Left lung (tissue), 10 donors: ENCODE measurements around the gene GPI. TPM values are rescaled to one million over a fixed set of nuclear protein-coding genes. Genes with fewer than 3 reads are reported as not detected.

Source experiments
- ATAC-seq: fragments of 200-7000 bp; cut with Tn5 transposase; one replicate; pipeline ENCODE4 v1.9.1; 2020; ENCODE audit warnings: moderate library complexity
- DNase-seq, 4 donors: peaks; one replicate each; pipeline ENCODE4 v3.0.0-alpha.2; 2013 to 2020
- H3K27ac ChIP-seq, 2 donors: fragments of 200-600 bp; sonication (generic) in 1 of 2; one replicate each; pipeline versions ENCODE4 v1.5.0 to v1.8.0; 2020 to 2021
- H3K27me3 ChIP-seq, 2 donors: fragments of 200-600 bp; sonication (generic) in 1 of 2; one replicate each; pipeline versions ENCODE4 v1.5.0 to v1.8.0; 2020 to 2021
- H3K36me3 ChIP-seq, 2 donors: fragments of 200-600 bp; sonication (generic) in 1 of 2; one replicate each; pipeline versions ENCODE4 v1.5.0 to v1.8.0; 2020 to 2021
- H3K4me1 ChIP-seq, 2 donors: fragments of 200-600 bp; one replicate each; pipeline ENCODE4 v1.8.0; 2021
- H3K4me3 ChIP-seq, 2 donors: fragments of 200-600 bp; sonication (generic) in 1 of 2; one replicate each; pipeline versions ENCODE4 v1.5.0 to v1.8.0; 2020 to 2021; ENCODE audit warnings: mild to moderate bottlenecking in 1 of 2
- H3K9me3 ChIP-seq, 2 donors: fragments of 200-600 bp; sonication (generic) in 1 of 2; one replicate each; pipeline versions ENCODE4 v1.5.0 to v1.8.0; 2020 to 2021
- intact Hi-C, 2 donors: fragments of 100-400 bp; cut with DNase I; formaldehyde crosslinking; loops; one replicate each; pipeline versions ENCODE4 v1.11.2 to v1.14.2; 2022
- polyA plus RNA-seq, 6 donors: library from polyadenylated mRNA; unstranded; fragments of 120-200 nt; gene quantifications; one replicate each; pipeline ENCODE4 v1.2.1, GENCODE V29; 2013; ENCODE audit not compliant: insufficient read length in 6 of 6
- total RNA-seq, 2 donors: library from RNA; stranded (reverse); fragmentation: NEBNext Ultra II Directional; extraction: Animal tissue kit (Norgen Biotek cat#: 25700); gene quantifications; one replicate each; pipeline ENCODE4 v1.2.1, GENCODE V29; 2021
- TF ChIP-seq, protein P1 (sequence below), 2 donors: fragments of 200-600 bp; sonication (generic) in 1 of 2; IDR thresholded peaks; one replicate each; pipeline versions ENCODE4 v1.5.0 to v1.8.0; 2021; ENCODE audit warnings: antibody characterized with exemption in 2 of 2
- donor health status: DM: no; HTN: yes; CAD: no.
- donor health status: DM: no; HTN: no; CAD: no.

The GPI gene
- total and polyA plus RNA-seq, 8 donors: 99.2 to 248 (median 108) TPM

DNA sequence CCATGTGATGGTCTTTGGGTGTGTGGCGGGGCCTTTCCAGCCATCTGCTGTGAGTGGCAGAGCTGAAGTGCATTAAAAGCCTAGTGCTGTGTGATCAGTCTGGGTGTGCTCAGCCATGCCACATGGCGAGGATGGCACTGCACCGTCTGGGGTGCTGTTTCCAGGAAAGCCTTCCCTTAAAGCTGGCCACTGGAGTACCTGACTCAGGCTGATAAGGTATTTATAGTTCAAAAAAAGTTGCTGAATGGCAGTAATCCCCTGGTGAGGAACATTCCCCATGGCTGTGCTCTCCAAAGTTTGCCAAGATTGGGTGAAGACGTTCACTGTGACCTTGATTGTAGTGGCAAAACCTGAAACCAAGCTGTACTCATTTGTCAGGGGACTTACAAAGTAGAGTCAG, 6.0 kb downstream of the GPI start:
- H3K27ac ChIP-seq: no peak overlapping the region
- intact Hi-C loops: no loop called here

DNA sequence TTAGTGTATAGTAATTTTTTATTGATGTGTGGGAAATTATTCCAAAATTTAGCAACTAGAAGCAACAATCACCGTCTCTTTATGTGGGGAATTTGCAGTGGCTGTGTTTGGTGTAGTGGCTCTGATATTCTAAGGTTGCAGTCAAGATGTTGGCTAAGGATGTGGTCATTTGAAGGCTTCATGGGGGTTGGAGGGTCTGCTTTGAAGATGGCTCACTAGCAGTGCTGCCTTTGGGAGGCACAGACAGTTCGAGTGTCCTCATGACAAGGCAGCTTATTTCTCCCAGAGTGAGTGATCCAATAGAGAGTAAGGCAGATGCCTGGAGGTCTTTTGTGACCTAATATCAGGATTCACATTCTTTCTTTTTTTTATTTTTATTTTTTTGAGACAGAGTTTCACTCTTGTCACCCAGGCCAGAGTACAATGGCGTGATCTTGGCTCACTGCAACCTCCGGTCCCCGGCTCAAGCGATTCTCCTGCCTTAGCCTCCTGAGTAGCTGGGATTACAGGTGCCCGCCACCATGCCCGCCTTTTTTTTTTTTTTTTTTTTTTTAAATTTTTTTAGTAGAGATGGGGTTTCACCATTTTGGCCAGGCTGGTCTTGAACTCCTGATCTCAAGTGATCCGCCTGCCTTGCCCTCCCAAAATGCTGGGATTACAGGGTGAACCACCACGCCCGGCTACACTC, 8.7 kb downstream of the GPI start:
- no peaks in the 10 kb centered on the region for H3K27me3 ChIP-seq
- DNase-seq (no peak), ATAC-seq (no peak)
- H3K27ac ChIP-seq: no peak overlapping the region
- peaks cover 0 to 98% of the 10 kb centered on the region in 2 donors for H3K36me3 ChIP-seq
- H3K4me1 ChIP-seq: no peaks in the 10 kb centered on the region
- H3K9me3 ChIP-seq: no peaks in the 10 kb centered on the region
- intact Hi-C loops: no loop called here
- TF ChIP-seq, protein P1, sequence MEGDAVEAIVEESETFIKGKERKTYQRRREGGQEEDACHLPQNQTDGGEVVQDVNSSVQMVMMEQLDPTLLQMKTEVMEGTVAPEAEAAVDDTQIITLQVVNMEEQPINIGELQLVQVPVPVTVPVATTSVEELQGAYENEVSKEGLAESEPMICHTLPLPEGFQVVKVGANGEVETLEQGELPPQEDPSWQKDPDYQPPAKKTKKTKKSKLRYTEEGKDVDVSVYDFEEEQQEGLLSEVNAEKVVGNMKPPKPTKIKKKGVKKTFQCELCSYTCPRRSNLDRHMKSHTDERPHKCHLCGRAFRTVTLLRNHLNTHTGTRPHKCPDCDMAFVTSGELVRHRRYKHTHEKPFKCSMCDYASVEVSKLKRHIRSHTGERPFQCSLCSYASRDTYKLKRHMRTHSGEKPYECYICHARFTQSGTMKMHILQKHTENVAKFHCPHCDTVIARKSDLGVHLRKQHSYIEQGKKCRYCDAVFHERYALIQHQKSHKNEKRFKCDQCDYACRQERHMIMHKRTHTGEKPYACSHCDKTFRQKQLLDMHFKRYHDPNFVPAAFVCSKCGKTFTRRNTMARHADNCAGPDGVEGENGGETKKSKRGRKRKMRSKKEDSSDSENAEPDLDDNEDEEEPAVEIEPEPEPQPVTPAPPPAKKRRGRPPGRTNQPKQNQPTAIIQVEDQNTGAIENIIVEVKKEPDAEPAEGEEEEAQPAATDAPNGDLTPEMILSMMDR (IDR thresholded peaks at IDR 0.05): no peak
- no peak overlapping the region for H3K4me3 ChIP-seq

More for the DNA sequence above, 6.0 kb downstream of the GPI start:
- no peaks in the 10 kb centered on the region for H3K27me3 ChIP-seq
- no peak overlapping the region for H3K4me3 ChIP-seq
- DNase-seq (no peak), ATAC-seq (no peak)
- H3K36me3 ChIP-seq: peaks cover 0 to 90% of the 10 kb centered on the region in 2 donors
- TF ChIP-seq, protein P1 (IDR thresholded peaks at IDR 0.05): no peak
- H3K9me3 ChIP-seq: no peaks in the 10 kb centered on the region
- H3K4me1 ChIP-seq: peaks cover 9 to 23% of the 10 kb centered on the region in 2 donors

DNA sequence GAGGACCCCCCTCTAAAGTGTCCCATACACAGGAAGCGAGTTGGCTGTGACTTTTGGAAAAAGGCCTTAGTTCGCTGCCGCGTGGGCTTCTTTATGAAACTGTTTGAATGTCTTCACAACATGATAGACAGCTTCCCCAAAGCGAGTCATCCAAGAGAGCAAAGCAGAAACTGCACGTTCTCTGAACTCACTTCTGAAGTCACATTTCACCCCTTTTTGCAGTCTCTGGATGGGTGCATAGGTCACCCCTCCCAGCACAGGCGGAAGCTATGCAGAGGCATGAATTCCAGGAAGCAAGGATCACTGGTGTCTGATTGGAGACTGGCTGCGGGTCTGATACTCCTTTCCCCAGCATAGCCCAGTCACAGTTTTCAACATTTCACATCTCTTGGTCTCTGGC, 10.6 kb downstream of the GPI start:
- no peaks in the 10 kb centered on the region for H3K27me3 ChIP-seq
- no peak overlapping the region for H3K4me3 ChIP-seq
- no peak for DNase-seq
- peaks cover 0 to 98% of the 10 kb centered on the region in 2 donors for H3K36me3 ChIP-seq
- intact Hi-C loops: no loop called here
- TF ChIP-seq, protein P1 (IDR thresholded peaks at IDR 0.05): no peak
- no peaks in the 10 kb centered on the region for H3K4me1 ChIP-seq
- ATAC-seq: peak; percentile 29
- no peak overlapping the region for H3K27ac ChIP-seq
- no peaks in the 10 kb centered on the region for H3K9me3 ChIP-seq

DNA sequence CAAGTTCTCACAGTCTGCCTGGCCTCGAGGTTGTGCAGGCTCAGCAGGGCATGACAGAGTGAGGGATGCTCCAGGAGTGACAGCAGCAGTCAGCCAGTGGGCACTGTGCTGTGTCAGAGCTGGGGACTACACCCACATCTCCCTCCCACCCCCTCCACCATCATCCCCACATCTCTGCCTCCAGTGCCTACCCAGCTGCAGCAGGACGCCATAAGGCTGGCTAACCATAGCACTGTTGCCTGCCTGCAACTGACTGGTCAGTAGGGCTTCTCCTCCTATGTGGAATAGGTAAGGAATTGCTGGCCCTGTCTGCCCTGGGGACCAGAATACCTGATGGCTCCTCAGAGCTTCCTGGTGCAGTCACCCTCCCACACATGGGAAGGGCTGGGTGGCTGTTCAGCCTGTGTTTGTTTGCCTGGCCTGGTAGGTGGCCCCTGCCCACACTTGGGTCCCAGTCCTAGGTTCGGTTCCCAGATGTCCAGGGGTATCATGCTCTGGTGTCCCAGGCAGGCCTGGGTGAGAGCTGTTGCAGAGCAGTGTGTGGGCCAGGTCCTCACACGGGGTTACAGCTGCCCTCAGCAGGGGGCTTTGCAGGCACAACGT, 15.7 kb downstream of the GPI start:
- ATAC-seq (no peak), DNase-seq (no peak)
- Histone ChIP-seq H3K27me3 (no peaks in the 10 kb centered on the region), H3K27ac (no peak overlapping the region), H3K36me3 (peaks cover 0 to 97% of the 10 kb centered on the region in 2 donors), H3K4me3 (no peak overlapping the region), H3K4me1 (no peaks in the 10 kb centered on the region), H3K9me3 (no peaks in the 10 kb centered on the region)
- TF ChIP-seq, protein P1 (IDR thresholded peaks at IDR 0.05): no peak
- intact Hi-C loops: no loop called here

DNA sequence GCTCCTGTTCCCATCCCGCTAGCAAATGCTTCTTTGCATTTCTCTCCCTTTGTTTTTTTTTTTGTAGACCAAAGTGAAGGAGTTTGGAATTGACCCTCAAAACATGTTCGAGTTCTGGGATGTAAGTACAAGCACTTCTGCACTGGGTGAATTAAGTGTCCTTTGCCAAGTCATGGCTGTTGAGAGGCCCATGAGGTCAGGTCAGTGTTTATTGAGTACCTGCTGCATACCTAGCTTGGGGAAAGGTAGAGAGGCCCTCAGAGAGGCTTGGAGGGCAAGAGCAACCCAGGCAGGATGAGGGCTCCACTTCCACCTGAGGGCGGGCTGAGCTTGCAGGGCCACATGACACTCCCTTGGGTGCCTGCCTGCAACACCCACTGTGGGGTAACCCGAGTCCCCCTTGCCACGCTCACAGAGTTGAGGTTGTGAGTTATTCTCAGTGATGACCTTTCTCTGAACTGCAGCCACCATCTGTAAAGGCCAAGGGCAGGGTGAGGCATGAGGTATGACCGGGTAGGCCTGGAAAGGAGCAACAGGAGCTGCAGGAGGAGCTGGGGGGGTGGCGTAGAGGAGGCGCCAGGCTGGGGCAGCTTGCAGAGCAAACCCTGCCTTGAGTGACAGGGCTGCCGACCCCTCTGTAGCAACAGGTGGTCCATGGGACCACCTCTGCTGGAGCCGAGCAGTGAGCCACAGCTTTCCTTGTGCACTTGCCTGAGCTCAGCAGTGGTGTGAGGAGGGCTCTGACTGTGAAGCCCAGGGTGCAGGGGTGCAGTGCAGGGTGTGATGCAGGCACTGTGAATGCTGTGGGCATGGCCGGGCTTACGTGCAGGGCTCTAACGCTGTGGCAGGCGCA, 16.6 kb downstream of the GPI start:
- peaks cover 0 to 97% of the 10 kb centered on the region in 2 donors for H3K36me3 ChIP-seq
- H3K9me3 ChIP-seq: no peaks in the 10 kb centered on the region
- H3K4me1 ChIP-seq: no peaks in the 10 kb centered on the region
- H3K4me3 ChIP-seq: no peak overlapping the region
- TF ChIP-seq, protein P1 (IDR thresholded peaks at IDR 0.05): no peak
- no peaks in the 10 kb centered on the region for H3K27me3 ChIP-seq
- peak; percentile 68 for ATAC-seq
- no peak overlapping the region for H3K27ac ChIP-seq
- intact Hi-C loops: no loop called here
- DNase-seq: no peak
